Esophagus (tissue), 2 donors: ENCODE data around the gene LOC101059915.
"Not testable (repeated sequence)": the region's sequence is repeated elsewhere in the genome, so short reads cannot be mapped to it uniquely, and the experiment has no call there.

Experiments
- H3K27ac ChIP-seq, 2 donors: one replicate each; pipeline ENCODE4 v1.5.1; 2013; ENCODE audit warnings: low read depth in 2 of 2, mild to moderate bottlenecking in 2 of 2, inconsistent platforms in 1 of 2, low read length in 1 of 2, moderate library complexity in 1 of 2
- H3K27me3 ChIP-seq, 2 donors: one replicate each; pipeline ENCODE4 v1.6.1; 2013; ENCODE audit warnings: low read length in 2 of 2, control low read depth in 1 of 2, mild to moderate bottlenecking in 1 of 2; ENCODE audit not compliant: insufficient read depth in 2 of 2, control insufficient read depth in 1 of 2
- H3K36me3 ChIP-seq, 2 donors: one replicate each; pipeline ENCODE4 v1.6.1; 2013; ENCODE audit warnings: low read length in 1 of 2; ENCODE audit not compliant: control insufficient read depth in 2 of 2, insufficient read depth in 2 of 2
- H3K4me1 ChIP-seq, 2 donors: one replicate each; pipeline ENCODE4 v1.6.1; 2013; ENCODE audit warnings: low read length in 1 of 2; ENCODE audit not compliant: control insufficient read depth in 2 of 2, insufficient read depth in 2 of 2
- H3K4me3 ChIP-seq, 2 donors: one replicate each; pipeline ENCODE4 v1.5.1; 2013; ENCODE audit warnings: low read length in 2 of 2, mild to moderate bottlenecking in 2 of 2, low read depth in 1 of 2, moderate library complexity in 1 of 2
- H3K9me3 ChIP-seq, 2 donors: one replicate each; pipeline ENCODE4 v1.6.1; 2013; ENCODE audit warnings: mild to moderate bottlenecking in 2 of 2, low read depth in 1 of 2, low read length in 1 of 2, moderate library complexity in 1 of 2; ENCODE audit not compliant: control insufficient read depth in 2 of 2, insufficient read depth in 1 of 2
- WGBS, 2 donors: extraction: QIAGEN DNeasy Blood & Tissue Kit; methylation state at CpG; one replicate each; pipeline ENCODE4 v1.1.7; 2013; 5-methylcytosine and 5-hydroxymethylcytosine counted together
- donor health status: healthy with polysubstance abuse.
- donor health status: Bipolar disorder and iron deficiency.

The LOC101059915 gene

DNA sequence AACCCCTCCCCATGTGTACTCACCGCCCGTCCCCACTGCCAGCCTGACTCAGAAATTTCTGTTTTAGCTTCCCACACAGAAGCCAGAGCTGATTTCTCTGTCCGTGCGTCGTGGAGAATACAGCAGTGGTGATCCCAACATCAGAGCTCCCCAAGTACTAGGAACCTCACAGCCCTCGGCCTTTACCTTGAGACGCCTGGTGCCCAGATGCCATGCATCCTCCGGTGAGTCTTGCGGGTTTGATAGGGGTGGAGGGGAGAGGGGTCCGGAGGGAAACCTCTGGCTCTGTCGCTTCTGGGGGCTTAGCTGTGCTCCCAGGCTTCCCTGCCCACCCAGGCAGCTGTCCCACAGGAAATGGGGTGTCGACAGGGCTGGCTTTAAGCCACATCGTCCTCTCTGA is 2.1 kb downstream of the LOC101059915 start:
- H3K27ac ChIP-seq, result no peak overlapping the region
- no peaks in the 10 kb centered on the region for H3K36me3 ChIP-seq
- H3K4me1 ChIP-seq, result no peaks in the 10 kb centered on the region
- no peaks in the 10 kb centered on the region for H3K9me3 ChIP-seq
- 63 to 67% methylated on average over 13 of the region's 13 CpGs for WGBS, 2 donors
- no peak overlapping the region for H3K4me3 ChIP-seq
- no peaks in the 10 kb centered on the region for H3K27me3 ChIP-seq

GRCh38 chrX:71669947-71670346 is 2.6 kb downstream of the LOC101059915 start:
- H3K27ac ChIP-seq, H3K9me3 ChIP-seq, H3K4me1 ChIP-seq, H3K27me3 ChIP-seq, H3K36me3 ChIP-seq, H3K4me3 ChIP-seq: not testable (repeated sequence)
- 28 to 37% methylated on average over 10 of the region's 10 CpGs for WGBS, 2 donors

DNA sequence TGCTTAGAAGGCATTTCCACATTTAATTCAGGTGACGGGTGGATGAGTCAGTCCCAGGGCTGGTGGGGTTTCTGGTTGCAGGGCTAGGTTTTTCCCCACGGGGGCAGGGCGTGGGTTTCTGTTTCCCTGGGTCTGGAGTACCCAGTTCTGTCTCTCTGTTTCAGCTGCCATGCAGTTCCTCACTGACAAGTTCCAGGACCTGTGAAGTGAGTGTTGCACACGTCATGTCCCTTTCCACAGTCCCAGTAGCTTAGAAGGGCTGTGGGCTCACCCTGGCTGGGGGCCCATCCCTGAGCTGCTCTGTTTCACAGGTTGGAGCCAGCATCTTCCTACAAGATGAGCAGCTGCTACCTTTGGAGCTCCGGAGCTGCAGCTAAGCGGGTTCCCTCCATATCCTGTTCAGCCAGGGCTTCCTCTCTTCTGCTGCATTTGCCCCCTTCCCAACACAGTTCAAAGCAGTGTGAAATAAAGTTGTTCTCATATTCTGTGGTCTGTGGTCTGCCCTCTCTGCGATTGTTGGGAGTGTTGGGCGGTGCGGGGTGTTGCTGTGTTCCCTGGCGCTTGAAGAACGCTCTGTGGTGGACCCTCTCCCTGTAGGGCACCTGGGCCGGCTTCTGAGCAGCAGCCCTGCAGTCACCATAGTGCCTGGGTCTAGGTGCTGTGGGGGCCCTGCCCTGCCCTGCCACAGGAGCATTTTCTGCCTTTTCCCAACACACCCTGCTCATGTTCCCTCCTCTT is 3.9 kb downstream of the LOC101059915 start:
- no peak overlapping the region for H3K4me3 ChIP-seq
- H3K27me3 ChIP-seq, result no peaks in the 10 kb centered on the region
- no peaks in the 10 kb centered on the region for H3K36me3 ChIP-seq
- H3K27ac ChIP-seq, result no peak overlapping the region
- H3K9me3 ChIP-seq, result no peaks in the 10 kb centered on the region
- 61 to 69% methylated on average over 12 of the region's 12 CpGs for WGBS, 2 donors
- H3K4me1 ChIP-seq, result no peaks in the 10 kb centered on the region

DNA sequence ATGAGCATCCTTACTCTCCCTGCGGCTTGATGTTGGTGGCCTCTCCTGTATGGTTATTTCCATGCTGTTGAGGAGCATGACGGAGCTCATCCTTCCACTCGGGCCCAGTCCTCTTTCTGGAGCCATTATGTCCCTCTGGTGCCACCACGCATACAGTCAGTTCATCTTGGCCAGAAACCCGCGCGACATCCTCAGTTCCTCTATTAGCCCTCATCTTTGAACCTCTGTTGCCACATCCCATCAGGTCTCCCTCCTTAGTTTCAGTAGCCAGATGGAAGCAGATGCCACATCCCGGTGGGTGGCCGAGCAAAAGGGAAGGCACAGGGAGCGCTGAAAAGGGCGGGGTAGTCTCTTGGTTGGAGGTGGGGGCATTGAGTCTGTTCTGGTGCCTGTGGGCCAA is 4.6 kb downstream of the LOC101059915 start:
- no peaks in the 10 kb centered on the region for H3K9me3 ChIP-seq
- H3K27ac ChIP-seq, result no peak overlapping the region
- no peaks in the 10 kb centered on the region for H3K36me3 ChIP-seq
- 92 to 94% methylated on average over 11 of the region's 11 CpGs for WGBS, 2 donors
- H3K27me3 ChIP-seq, result no peaks in the 10 kb centered on the region
- H3K4me3 ChIP-seq, result no peak overlapping the region
- no peaks in the 10 kb centered on the region for H3K4me1 ChIP-seq

DNA sequence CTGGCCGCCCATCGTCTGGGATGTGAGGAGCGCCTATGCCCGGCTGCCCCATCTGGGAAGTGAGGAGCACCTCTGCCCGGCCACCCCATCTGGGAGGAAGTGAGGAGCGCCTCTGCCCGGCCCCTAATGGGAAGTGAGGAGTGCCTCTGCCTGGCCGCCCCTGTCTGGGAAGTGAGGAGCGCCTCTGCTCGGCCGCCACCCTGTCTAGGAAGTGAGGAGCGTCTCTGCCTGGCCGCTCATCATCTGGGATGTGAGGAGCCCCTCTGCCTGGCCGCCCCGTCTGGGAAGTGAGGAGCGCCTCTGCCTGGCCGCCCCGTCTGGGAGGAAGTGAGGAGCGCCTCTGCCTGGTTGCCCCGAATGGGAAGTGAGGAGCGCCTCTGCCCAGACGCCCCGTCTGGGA is 8.3 kb downstream of the LOC101059915 start:
- 96 to 97% methylated on average over 21 to 23 of the region's 23 CpGs for WGBS, 2 donors
- not testable (repeated sequence) for H3K9me3 ChIP-seq, H3K36me3 ChIP-seq, H3K27me3 ChIP-seq, H3K4me1 ChIP-seq, H3K27ac ChIP-seq, H3K4me3 ChIP-seq

- H3K27ac ChIP-seq, H3K36me3 ChIP-seq, H3K27me3 ChIP-seq, H3K4me1 ChIP-seq, H3K9me3 ChIP-seq, H3K4me3 ChIP-seq: not testable (repeated sequence)
- 91 to 92% methylated on average over 34 to 43 of the region's 43 CpGs for WGBS, 2 donors
These were observed 8.9 kb downstream of the LOC101059915 start for GRCh38 chrX:71676068-71676795.

DNA sequence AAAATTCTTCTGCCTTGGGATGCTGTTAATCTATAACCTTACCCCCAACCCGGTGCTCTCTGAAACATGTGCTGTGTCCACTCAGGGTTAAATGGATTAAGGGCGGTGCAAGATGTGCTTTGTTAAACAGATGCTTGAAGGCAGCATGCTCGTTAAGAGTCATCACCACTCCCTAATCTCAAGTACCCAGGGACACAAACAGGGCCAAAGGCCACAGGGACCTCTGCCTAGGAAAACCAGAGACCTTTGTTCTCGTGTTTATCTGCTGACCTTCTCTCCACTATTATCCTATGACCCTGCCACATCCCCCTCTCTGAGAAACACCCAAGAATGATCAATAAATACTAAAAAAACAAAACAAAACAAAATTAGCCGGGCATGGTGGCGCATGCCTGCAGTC is 9.8 kb downstream of the LOC101059915 start:
- not testable (repeated sequence) for H3K36me3 ChIP-seq, H3K9me3 ChIP-seq, H3K4me1 ChIP-seq, H3K4me3 ChIP-seq, H3K27ac ChIP-seq, H3K27me3 ChIP-seq
- 82 to 93% methylated on average over 2 to 3 of the region's 6 CpGs for WGBS, 2 donors

DNA sequence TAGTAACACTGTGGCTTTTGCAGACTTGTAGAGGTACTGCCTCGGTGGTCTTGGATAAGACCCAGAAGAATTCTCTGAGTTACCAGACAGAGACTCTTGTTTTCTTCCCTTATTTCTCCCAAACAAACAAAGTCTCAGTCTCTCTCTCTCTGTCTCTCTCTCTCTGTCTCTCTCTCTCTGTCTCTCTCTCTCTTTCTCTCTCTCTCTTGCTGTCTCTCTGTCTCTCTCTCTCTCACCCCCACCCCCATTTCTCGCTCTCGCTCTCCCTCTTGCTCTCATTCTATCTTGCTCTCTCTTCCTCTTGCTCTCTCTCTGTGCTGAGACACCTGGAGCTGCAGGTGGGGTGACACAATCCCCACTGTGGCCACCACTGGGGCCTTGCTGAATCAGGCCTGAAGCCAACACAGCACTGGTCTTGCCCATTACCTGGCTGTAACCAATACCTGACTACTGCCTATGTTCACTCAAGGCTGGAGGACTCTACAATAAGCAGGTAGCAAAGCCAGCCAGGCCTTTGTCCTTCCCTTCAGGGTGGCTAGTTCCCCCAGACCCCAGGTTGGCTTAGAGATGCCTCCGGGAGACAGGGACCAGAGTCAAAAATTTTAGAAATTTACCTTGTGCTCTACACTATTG is 12.3 kb downstream of the LOC101059915 start:
- no peak overlapping the region for H3K27ac ChIP-seq
- H3K27me3 ChIP-seq, result no peaks in the 10 kb centered on the region
- peaks cover 0 to 3% of the 10 kb centered on the region in 2 donors for H3K9me3 ChIP-seq
- H3K36me3 ChIP-seq, result no peaks in the 10 kb centered on the region
- no peak overlapping the region for H3K4me3 ChIP-seq
- H3K4me1 ChIP-seq, result no peaks in the 10 kb centered on the region
- WGBS, 2 donors, result 82 to 93% methylated on average over 4 of the region's 4 CpGs

DNA sequence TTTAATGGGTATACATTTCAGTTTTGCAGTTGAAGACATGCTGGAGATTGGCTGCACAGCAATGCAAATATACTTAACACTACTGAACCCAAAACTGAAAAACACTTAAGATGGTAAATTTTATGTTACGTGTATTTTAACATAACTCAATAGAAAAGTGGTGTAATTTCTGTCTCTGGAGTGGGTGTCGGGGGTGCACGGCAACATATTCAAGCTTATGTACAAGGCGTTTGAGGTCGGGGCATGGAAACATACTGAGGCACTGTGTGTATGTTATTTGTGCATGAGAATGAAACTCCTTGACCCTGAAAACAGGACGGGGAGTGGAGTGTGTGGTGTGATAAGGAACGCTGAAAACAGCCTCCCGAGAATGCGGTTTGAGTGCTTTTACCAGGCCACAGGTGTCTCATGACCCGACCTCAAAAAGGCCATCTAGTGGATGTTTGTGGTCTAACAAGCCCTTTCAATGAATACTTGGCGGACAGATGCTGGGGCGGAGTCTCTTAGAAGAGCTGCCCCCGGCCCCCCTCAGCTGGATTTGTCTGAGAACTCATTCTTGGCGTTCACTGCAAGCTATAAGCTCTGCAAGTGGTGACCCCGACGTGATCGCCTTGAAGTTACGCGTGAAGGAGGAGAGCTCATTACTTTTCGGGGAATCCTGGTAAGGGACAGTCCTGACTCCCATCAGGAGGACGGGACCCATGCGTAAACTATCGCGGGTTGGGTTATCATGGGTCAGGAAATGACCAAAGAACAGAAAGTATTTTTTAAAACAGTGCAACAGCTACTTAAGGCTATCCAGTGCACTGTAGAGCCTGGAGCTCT is 29.5 kb downstream of the LOC101059915 start:
- H3K36me3 ChIP-seq, H3K27me3 ChIP-seq: not testable (repeated sequence)
- no CpG with 5 or more reads among the region's 24 CpGs for WGBS, 2 donors

More for the DNA sequence above, 29.5 kb downstream of the LOC101059915 start:
- not testable (repeated sequence) for H3K9me3 ChIP-seq, H3K27ac ChIP-seq, H3K4me1 ChIP-seq, H3K4me3 ChIP-seq
